ENCODE results near the gene ZNF708. TPM values are rescaled to one million over a fixed set of nuclear protein-coding genes. Genes with fewer than 3 reads are reported as not detected.
"Not testable (repeated sequence)": the region's sequence is repeated elsewhere in the genome, so short reads cannot be mapped to it uniquely, and the experiment has no call there.

The ZNF708 gene
- total and polyA plus RNA-seq, 2 of the 8 experiments (the other 6 are each of a cell fraction or from before 2014, with no cell fraction given), result 4.1 to 40.0 TPM

DNA sequence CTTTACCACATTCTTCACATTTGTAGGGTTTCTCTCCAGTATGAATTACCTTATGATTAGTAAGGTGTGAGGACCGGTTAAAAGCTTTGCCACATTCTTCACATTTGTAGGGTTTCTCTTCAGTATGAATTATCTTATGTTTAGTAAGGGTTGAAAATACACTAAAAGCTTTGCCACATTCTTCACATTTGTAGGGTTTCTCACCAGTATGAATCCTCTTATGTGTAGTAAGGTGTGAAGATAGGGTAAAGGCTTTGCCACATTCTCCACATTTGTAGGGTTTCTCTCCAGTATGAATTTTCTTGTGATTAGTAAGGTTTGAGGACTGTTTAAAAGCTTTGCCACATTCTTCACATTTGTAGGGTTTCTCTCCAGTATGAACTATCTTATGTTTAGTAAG, 35.4 kb downstream of the ZNF708 start:
- H3K18ac ChIP-seq (ENCODE audit: extremely low read depth, low read length); H4K91ac ChIP-seq (replicated peaks; ENCODE audit: insufficient read length, low read length); H3K4me2 ChIP-seq (ENCODE audit: insufficient read depth in 1 of 2, low read depth in 2 of 2, low read length in 2 of 2); H3K56ac ChIP-seq (replicated peaks; ENCODE audit: insufficient read length, low read depth, low read length); H3K79me1 ChIP-seq (ENCODE audit: low read depth, low read length); H3K9ac ChIP-seq (replicated peaks in 1 of 4; ENCODE audit: extremely low read depth in 1 of 4, low read depth in 3 of 4, low read length in 3 of 4); CTCF ChIA-PET (ENCODE audit: partially characterized antibody); H3K4me3 ChIP-seq (ENCODE audit: extremely low read depth in 1 of 4, insufficient read depth in 2 of 4, low read depth in 3 of 4, low read length in 4 of 4); H2AK5ac ChIP-seq (ENCODE audit: low read depth, low read length); H2AFZ ChIP-seq (ENCODE audit: low read length); DNase-seq (ENCODE audit: low read depth in 1 of 2, low spot score in 2 of 2); H2BK120ac ChIP-seq (replicated peaks; ENCODE audit: low read depth, low read length); H3K4ac ChIP-seq (replicated peaks; ENCODE audit: insufficient read length, low read depth, low read length); H3K14ac ChIP-seq (ENCODE audit: insufficient read length); H2BK15ac ChIP-seq (ENCODE audit: low read length); FAIRE-seq; H2BK20ac ChIP-seq (ENCODE audit: low read length); H2BK12ac ChIP-seq (ENCODE audit: low read depth, low read length); H4K8ac ChIP-seq (ENCODE audit: extremely low read depth, insufficient read depth, low read length); H2BK5ac ChIP-seq (ENCODE audit: low read depth, low read length); H3K23me2 ChIP-seq (ENCODE audit: low read depth, low read length); H4K5ac ChIP-seq (ENCODE audit: insufficient read length, low read depth, low read length); POLR2A ChIA-PET (ENCODE audit: partially characterized antibody); H4K20me1 ChIP-seq (replicated peaks in 1 of 2; ENCODE audit: control insufficient read depth in 1 of 2, insufficient read depth in 2 of 2, low read length in 2 of 2); H3K27me3 ChIP-seq (replicated peaks in 1 of 4; ENCODE audit: control insufficient read depth in 3 of 4, extremely low read depth in 1 of 4, insufficient read depth in 3 of 4, low read length in 3 of 4); H3K27ac ChIP-seq (ENCODE audit: low read depth, low read length); H3K4me1 ChIP-seq (replicated peaks in 1 of 4; ENCODE audit: control insufficient read depth in 3 of 4, insufficient read depth in 4 of 4, low read length in 3 of 4); H3K23ac ChIP-seq (ENCODE audit: insufficient read length); H3K79me2 ChIP-seq (ENCODE audit: control insufficient read depth in 1 of 2, insufficient read depth in 2 of 2, low read length in 2 of 2): not testable (repeated sequence)
- peak; percentile 60; the same call in 1 of the 2 replicates for TF ChIP-seq ZNF274 (IDR thresholded peaks at IDR 0.05; ENCODE audit: borderline replicate concordance, extremely low read depth, low read length)
- Histone ChIP-seq H3K36me3 (ENCODE audit: control insufficient read depth in 2 of 4, insufficient read depth in 4 of 4, low read length in 3 of 4) (peaks cover 2 to 65% (median 35%) of the 10 kb centered on the region in 4 experiments; a peak in 7 of 8 replicates), H3K9me3 (ENCODE audit: insufficient read depth in 2 of 2, low read depth in 1 of 2, low read length in 1 of 2) (peaks cover 34 to 39% of the 10 kb centered on the region in 2 experiments)
- WGBS, 2 experiments (ENCODE audit: extremely low coverage in 1 of 2, insufficient coverage in 1 of 2, insufficient read length in 1 of 2, insufficient replicate concordance in 2 of 2, low coverage in 1 of 2, low lambda C conversion rate in 2 of 2, missing lambda C conversion rate in 1 of 2), result 100% methylated on average over 1 of the region's 1 CpG; no CpG with 5 or more reads in 1 of the 2 experiments
